HuH-7.5 (cell line): Measurements from ENCODE around the gene CPSF7.
"Not testable (repeated sequence)": the region's sequence is repeated elsewhere in the genome, so short reads cannot be mapped to it uniquely, and the experiment has no call there.

Experiments used
- DNase-seq: peaks from one replicate; pipeline ENCODE4 v3.0.0; 2011; ENCODE audit warnings: low spot score

The CPSF7 gene

DNA sequence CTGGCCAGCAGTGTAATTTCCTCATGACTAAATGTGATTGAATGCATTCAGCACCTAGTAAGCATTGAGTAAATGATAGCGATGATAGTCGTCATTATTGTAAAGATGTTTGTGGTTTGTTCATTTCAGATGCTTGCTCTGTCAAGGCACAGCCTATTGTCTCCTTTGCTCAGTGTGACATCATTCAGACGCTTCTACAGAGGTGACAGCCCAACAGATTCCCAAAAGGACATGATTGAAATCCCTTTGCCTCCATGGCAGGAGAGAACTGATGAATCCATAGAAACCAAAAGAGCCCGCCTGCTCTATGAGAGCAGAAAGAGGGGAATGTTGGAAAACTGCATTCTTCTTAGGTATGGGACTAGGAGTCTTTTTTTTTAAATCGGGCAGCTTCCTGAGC lies 7.7 kb upstream of the CPSF7 start:
- no peak for DNase-seq

DNA sequence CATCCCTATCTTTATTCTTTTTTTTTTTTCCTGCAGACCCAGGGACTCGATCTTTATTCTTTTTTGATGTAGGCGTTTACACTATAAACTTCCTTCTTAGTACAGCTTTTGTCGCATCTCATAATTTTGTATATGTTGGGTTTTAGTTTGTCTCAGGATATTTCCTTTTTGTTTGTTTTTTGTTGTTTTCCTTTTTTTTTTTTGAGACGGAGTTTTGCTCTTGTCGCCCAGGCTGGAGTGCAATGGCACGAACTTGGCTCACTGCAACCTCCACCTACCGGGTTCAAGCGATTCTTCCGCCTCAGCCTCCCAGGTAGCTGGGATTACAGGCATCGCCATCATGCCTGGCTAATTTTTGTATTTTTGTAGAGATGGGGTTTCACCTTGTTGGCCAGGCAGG lies 1.1 kb upstream of the CPSF7 start:
- DNase-seq: not testable (repeated sequence)

DNA sequence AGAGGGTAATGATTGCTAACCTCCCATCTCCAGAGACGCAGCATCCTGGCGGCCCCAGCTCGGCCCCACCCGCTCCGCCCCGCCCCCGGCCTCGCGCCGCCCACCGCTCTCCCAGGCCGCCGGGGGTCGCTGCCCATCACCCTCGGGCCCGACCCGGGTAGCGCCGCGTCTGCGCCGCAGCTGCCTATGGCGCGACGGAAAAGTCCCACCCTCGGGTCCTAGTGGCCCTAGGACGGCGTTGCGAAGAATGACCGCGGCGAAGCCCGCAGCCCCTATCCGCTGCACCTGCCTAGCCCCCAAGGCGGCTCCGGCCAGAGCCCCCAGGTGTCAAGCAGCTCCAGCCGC lies 457 bp downstream of the CPSF7 start:
- peak; percentile 87 for DNase-seq

DNA sequence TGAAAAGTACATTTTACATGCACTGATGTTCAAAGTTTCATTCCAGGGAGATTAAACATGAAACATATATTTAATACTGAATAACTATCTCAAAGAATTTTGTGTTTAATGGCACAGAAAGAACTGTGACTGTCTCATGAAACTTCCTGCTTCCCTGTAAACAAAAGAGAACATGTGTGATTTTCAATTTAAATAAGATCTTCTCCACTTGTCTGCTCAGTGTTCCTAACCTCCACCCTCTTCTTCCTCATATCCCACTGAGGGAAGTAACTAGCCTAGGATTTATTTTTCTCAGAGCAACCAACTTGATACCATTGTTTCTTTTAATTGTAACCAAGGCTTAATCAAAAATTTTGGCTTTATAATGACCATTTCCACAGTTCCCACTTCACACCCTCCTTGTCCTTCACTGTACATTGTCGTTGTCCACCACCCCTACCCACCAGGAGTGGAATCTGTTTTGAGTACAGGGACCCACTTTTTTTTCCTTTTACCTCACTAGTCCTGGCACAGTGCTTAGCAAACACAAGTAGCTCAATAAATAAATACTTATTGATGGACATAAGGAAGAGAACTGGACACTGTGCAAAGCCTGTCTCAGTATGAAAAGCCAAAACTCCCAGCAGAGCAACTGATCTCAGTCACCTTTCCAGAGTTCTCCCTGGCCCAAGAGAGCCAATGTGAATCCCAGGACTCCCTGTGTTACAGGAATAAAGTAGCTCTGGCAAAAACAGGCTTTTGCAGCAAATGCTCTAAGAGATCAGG lies 4.2 kb downstream of the CPSF7 start:
- no peak for DNase-seq

DNA sequence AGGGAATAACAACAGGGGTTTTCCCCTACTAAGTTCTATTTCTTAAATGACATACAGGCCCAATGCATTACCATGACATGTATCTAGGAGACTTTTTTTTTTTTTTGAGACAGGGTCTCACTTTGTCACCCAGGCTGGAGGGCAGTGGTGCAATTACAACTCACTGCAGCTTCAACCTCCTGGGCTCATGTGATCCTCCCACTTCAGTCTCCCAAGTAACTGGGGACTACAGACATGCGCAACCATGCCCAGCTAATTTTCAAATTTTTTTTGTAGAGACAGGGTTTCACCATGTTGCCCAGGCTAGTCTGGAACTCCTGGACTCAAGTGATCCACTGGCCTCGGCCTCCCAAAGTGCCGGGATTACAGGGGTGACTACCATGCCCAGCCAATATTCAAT lies 7.5 kb downstream of the CPSF7 start:
- DNase-seq: no peak

DNA sequence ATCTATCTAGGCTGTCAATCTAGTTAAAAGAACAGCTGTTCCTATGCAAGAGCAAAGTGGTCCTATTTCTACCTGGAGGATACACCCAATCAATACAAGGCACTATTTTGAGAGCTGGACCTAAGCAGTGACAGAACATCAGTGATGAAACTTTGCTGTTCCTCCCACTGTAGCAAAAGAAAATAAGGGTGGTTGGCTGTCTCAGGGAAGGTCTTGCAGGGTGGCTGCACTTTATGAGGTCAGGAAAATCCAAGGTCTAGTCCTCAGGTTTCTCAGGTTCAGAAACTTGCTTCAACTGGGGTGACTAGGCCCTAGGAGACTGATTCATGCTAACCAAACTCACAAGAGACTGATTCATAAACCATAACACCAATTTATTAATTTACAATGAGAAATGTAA lies 11.6 kb downstream of the CPSF7 start:
- DNase-seq: no peak

DNA sequence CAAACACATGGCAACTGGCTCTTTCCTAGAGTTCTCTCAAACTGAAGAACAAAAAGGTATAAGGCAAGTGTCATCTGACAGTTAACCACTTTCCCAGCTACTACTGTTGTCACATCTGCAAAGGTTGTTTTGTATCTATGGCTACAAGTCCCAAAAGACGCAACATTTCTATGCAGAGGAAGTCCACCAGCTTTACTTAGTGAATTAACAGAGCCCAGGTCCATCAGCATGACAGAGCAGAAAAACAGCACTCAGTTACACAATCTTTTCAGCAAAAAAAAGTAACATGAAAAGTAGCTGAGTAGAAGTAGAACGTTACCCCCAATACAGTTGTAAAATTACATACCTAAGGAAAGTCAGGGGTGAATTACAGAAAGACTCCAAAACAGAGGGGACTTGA lies 12.1 kb downstream of the CPSF7 start:
- DNase-seq: no peak

DNA sequence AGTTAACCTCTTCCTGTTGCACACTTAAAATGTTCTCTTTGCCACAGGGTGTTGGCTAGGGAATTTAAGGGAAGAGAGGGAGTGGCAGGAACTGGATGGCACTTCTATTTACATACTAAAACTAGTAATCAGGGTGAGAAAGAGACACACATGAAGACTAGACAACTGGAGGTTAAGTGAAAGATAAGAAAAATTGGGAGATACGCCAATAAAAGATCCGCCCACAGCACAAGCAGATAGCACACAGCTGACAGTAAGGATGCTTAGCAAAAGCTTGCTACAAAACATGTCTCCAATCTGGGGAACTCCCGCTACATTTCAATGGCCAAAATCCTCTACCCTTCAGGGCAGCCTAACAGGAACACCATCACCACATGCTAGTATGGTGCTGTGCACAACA lies 12.8 kb downstream of the CPSF7 start:
- no peak for DNase-seq

DNA sequence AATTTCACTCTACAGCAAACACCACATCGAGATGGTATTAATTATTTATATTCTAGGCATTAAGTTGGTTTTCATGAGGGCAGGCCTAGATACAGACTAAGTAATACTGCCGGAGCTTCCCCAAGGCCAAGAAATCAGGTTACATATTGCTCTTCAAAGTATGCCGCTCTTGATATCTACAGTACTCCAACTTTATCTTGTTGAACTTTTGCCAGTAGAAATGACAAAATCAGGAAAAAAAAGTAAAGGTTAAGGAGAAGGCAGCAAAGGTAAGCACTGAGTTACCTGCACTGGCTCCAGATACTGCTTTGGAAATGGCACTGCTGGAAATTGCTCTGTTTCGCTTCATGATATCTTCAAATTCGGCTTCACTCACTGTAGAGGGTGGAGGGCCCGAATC lies 14.4 kb downstream of the CPSF7 start:
- DNase-seq: no peak

DNA sequence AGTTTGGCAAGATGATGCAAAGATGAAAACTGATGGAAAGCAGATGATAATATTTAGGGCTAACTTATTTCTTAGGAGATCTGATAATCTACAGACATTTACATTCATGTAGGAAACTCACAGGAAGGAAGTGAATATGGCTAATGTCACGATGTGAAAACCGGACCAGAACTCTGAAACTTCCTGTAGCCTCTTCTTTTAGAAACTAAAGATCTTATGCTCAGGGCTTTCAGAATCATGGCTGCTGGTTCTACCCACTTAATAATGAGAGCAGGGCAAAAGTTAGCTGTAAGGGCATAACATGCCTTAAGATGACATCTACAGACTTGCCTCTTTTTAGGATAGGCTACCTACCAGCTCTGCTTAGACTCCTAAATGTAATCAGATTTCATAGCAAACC lies 15.2 kb downstream of the CPSF7 start:
- no peak for DNase-seq

DNA sequence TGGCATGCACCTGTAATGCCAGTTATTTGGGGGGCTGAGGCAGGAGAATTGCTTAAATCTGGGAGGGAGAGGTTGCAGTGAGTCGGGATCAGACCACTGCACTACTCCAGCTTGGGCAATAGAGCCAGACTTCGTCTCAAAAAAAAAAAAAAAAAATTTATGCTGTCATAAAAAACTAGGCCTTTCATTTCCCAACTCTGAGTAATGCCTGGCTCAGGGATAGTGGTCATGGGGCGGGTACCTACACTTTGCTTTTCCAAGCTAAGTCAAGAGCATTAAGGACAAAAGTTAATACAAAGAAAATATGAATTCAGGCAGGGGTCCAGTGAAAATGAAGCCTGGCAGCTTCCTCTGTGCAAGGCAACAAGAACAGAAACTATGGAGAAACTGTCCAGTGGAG lies 16.3 kb downstream of the CPSF7 start:
- no peak for DNase-seq

DNA sequence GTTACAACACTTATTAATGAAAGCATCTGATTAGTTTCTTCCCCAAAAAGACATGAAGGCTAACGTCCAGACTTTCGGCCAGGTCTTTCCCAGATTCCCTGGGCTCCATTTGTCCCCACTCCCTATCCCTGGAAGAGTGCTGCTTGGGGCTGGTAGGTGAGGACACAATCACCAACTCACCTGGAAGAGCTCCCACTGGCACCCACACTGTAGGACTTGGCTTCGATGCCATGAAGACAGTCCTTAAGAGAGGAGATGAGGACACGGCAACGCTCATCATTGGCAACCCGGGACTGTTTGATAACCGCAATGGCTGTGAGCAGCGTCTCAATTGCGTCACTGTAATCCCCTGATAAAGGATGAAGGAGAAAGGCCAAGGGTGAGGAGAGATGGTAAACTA lies 18.2 kb downstream of the CPSF7 start:
- DNase-seq: no peak

DNA sequence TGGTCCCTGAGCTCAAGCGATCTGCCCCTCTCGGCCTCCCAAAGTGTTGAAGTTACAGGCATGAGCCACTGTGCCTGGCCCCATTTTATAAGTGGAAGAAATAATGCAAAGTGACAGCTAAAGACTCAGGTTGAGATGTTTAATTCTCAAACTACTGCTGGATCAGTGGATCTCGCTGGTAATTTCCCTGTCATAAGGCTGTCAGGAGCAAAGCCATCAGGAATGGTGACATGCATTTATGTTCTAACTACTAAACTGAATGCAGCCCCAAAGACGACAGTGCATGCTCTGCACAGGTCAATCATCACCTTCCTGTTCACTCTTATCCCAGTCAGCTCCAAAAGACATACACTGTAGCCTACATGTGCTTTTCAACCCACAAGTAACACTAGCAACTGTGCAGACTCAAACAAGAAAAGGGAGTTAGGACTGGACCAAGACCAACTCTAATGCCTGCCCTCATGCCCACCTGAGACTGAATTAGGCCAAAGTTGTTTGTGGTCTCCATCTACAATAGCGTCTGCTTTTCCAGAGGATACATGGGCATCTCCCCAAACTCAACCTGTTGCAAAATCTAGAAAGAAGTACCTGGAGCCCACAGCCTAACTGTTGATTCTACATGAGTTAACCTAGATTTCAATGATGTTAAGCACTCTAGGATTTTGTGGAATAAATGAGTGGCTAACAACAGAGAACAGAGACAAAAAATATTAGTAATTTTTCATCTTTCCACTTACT lies 22.6 kb downstream of the CPSF7 start:
- no peak for DNase-seq

DNA sequence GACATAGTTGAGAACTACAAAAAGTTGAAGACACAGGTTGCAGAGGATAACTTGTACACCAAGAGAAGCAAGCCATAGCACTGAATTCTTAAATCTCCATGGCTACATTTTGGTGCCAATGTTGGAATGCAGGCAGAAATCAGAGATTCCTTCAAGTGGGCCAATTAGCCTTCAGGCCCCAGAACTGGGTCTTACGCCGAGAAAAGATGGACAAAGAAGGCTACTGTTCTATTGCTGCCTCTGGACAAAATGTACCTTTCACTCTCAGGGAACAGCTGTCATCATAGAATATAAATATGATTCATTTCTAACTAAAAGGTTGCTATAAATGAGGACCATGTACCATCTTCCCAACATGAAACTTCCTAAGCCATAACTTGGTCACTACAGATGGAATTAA lies 23.7 kb downstream of the CPSF7 start:
- DNase-seq: no peak

DNA sequence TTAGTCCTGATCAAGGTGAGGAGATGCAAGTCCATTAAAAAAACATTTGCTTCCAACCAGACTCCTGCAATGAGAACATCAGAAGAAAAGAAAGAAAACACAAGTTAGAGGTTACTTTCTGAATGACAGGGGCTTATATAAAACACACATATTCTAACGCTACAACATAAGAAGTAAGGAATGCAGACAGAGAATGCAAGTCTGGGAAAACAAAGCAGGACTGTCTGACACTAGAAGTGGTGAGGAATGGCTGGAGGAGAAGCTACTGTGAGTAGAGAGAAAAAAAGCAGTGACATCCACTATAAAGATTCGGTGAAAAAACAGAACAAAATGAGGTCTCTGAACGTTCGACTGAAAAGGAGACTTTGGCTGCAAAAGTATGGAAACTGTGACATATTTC lies 25.1 kb downstream of the CPSF7 start:
- DNase-seq: no peak

DNA sequence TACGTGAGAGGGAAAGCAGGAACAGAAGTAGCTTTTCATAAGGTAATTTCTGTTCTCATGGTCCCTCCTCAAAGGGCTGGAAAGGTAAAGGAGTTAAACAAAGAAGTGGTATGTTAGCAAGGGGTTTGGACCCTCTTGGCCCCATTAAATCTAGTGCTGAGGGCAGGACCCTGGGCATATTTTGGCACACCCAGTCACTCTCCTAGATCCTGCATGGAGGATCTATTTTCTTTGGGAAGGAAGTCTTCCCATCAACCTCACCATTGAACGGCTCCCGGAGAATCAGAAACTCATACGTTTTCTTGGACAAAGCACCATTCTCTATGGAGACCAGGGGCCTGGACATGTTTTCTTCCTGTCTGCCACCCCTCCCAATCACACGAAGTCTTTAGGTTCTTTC lies 25.7 kb downstream of the CPSF7 start:
- DNase-seq: no peak

DNA sequence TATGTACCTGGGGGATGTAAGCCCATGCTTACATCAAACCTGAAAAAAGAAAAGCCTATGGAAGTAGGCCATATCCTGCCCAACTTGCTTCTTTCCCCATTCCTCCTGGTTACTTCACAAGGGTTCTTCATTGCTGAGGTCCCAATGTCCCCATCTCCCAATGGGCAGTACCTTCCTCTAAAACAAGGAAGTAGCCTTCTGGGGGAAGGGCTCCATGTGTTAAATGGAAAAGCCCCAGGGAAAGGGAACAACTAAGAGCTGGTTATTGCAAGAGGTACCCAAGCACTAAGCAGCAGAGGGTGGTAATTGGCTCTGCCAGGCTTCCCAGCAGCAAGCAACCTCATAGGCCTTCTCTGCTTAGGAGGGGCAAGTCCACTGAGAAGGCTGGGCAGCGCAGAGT lies 26.1 kb downstream of the CPSF7 start:
- DNase-seq: no peak

DNA sequence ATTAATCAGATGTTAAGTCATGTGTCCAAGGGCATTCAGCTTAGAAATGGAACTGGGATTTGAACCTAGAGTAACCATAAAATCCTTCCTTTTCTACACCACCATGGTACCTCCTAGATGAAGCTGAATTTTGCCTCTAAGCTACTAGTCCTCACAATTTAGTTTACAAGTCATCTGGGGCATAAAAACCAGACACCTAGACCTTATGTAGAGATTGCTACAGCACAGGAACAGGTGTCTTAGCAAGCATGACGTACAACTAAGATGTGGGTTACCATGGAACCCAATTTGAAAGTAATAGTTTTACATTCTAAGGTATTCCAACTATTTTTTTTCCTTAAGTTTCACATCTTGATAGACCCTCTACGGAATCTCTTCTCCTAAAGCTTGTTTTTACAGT lies 28.2 kb downstream of the CPSF7 start:
- no peak for DNase-seq

DNA sequence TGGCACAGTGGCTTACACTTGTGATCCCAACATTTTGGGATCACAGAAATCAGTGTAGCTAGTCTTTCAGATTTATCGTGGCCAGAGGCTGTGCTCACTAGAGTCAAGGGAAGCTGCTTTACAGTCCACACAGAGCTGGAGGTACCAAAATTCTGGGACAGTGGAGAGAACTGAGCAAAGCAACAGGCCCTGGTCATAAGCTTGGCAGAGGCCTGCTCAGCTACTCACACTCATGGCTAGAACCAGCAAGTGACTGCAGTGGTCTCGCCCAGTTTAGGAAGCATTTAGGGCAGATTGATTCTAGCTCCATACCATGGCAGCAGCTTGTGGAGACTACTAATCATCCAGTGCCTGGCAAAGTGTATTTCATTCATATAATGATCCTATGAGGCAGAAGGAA lies 28.6 kb downstream of the CPSF7 start:
- no peak for DNase-seq

DNA sequence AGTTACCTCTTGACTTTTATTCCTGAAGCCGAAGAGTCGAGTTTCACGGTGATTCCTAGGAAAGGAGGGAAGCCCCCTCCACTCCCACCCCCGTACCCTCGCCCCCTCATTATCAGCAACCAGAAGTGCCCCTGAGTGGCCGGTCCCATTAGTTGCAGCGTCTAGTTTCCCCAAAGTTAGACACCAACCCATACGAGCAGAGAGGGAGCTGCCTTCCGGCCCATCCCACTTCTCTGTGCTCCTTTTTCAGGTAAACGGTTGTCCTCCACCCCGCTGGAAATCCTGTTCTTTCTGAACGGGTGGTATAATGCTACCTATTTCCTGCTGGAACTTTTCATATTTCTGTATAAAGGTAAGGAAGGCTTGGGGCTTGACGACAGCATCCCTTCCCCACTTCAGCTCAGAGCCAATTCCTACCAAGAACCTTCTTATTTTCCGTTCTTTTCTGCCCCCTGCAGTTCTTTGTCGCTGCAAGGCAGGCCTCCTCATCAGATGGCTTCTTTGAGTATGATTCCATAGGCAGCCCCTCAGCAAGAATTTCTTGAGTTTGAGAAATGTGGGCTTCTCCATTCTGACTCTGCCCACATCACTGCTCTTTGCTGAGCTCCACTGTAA lies 36.7 kb downstream of the CPSF7 start:
- peak; percentile 59 for DNase-seq

DNA sequence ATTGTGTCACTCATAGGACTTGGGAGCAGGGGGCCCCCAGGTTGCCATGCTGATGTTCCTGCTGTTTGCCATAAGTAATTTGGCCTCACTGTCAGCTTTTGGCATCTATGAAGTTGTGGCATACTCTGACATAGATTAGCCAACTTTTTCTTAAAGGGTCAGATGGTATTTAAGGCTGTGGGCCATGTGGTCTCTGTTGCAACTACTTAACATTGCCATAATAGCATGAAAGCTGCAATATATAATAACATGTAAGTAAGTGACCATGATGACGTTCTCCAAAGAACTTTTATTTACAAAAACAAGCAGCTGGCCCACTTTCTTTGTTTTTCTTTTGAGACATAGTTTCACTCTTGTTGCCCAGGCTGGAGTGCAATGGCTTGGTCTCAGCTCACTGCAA lies 39.6 kb downstream of the CPSF7 start:
- DNase-seq: no peak

DNA sequence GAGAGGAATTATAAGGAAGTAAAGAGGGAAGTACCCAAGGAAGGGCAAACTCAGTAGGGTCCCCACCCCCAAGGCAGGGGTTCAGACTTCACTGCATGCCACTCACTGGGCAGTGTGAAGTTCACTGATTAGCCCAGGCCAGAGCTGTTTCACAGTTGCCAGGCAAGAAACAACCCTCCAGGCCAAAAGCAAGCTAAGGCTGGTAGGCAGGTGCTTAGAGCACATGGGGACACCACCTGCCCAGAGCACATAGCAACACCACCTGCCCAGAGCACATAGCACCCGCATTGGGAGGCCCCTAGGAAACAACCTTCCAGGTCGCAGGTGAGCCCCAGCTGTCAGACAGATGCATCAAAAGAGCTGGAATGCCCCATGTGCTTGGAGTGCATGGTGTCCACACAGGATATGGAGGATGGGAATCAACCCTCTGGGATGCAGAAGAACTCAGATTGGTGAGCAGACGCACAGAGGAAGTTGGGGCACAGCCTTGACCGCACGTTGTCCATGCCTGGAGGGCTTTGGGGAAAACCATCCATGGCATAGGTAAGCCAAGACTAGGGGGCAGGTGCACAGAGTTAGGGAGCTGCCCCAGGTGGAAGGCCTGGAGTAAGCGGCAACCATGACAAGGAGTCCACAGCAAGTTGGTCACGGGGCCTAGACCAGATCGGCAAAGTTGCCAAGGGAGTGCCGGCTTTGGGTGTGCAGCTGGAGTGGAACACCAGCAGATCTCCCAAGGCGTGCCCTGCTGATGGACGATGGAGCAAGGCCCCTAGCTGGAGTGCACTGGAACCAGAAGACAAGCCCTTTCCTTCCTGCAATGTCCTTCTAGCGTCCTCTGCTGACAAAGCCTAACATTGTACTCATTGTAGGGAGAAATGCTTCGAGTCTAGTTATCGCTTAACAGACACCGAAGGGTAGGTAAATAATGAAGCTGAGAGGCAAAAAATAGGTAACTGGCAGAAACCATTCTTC lies 45.2 kb downstream of the CPSF7 start:
- no peak for DNase-seq
